Activated T-helper 1 cell treated with anti-CD3 and anti-CD28 coated beads, Interleukin-12 subunit alpha, Interleukin-12 subunit beta, Interleukin-2, Interleukin-4 antibody, amounts not matched to agents 30 ng/mL and 10 ng/mL and 1 ng/mL, durations not matched to agents 14 hours and 24 hours and 36 hours (primary cell): Measurements from ENCODE around the gene EMC6. TPM values are rescaled to one million over a fixed set of nuclear protein-coding genes. Genes with fewer than 3 reads are reported as not detected.

Experiments used
- DNase-seq: peaks from one replicate; pipeline ENCODE4 v3.0.0; 2021; ENCODE audit warnings: low spot score
- H3K27ac Mint-ChIP-seq: one replicate; pipeline ENCODE4 v1.8.0; 2021; ENCODE audit warnings: mild to moderate bottlenecking, mixed read lengths
- H3K27me3 Mint-ChIP-seq: one replicate; pipeline ENCODE4 v1.8.0; 2022; ENCODE audit warnings: mild to moderate bottlenecking, moderate library complexity, mixed read lengths; ENCODE audit not compliant: insufficient read depth
- H3K36me3 Mint-ChIP-seq: one replicate; pipeline ENCODE4 v1.8.0; 2021; ENCODE audit warnings: low read depth, mixed read lengths
- H3K4me1 Mint-ChIP-seq: one replicate; pipeline ENCODE4 v1.8.0; 2021; ENCODE audit warnings: low read depth, mixed read lengths
- H3K4me3 Mint-ChIP-seq: one replicate; pipeline ENCODE4 v1.8.0; 2021; ENCODE audit warnings: mild to moderate bottlenecking, moderate library complexity, mixed read lengths
- H3K9me3 Mint-ChIP-seq: one replicate; pipeline ENCODE4 v1.8.0; 2021; ENCODE audit warnings: mixed read lengths
- intact Hi-C: fragments of 100-400 bp; cut with micrococcal nuclease; formaldehyde crosslinking; loops from one replicate; pipeline ENCODE4 v1.15.1; 2024
- total RNA-seq: library from RNA; stranded (reverse); gene quantifications from 2 replicates; pipeline ENCODE4 v1.2.3, GENCODE V29; 2022

Gene EMC6
- total RNA-seq, 1 donor from 2014 or later, result 73.3 TPM

GRCh38 chr17:3708366-3708765 is 39.8 kb downstream of the EMC6 start:
- no peak for DNase-seq
- Mint-ChIP-seq H3K4me1 (peaks cover 41% of the 10 kb centered on the region), H3K27me3 (no peaks in the 10 kb centered on the region), H3K27ac (peak overlapping the region; percentile 62), H3K4me3 (peak overlapping the region; percentile 37), H3K9me3 (peaks cover 6% of the 10 kb centered on the region), H3K36me3 (peaks cover 42% of the 10 kb centered on the region)
- intact Hi-C loops, result no loop called here

GRCh38 chr17:3710951-3711383 is 42.4 kb downstream of the EMC6 start:
- H3K36me3 Mint-ChIP-seq, result peaks cover 47% of the 10 kb centered on the region
- H3K4me3 Mint-ChIP-seq, result peak overlapping the region; percentile 64
- intact Hi-C loops, result loop anchor here (1.0 kb wide), 4 partner anchors 9 to 54 kb away; partner anchors contain the start of genes EMC6, P2RX5 and TAX1BP3
- DNase-seq, result peak; percentile 83
- H3K27me3 Mint-ChIP-seq, result no peaks in the 10 kb centered on the region
- peaks cover 56% of the 10 kb centered on the region for H3K4me1 Mint-ChIP-seq
- H3K9me3 Mint-ChIP-seq, result peaks cover 6% of the 10 kb centered on the region
- peak overlapping the region; percentile 74 for H3K27ac Mint-ChIP-seq

GRCh38 chr17:3712811-3713463 is 44.3 kb downstream of the EMC6 start:
- Mint-ChIP-seq H3K4me3 (peak overlapping the region; percentile 9), H3K27ac (peak overlapping the region; percentile 74), H3K4me1 (peaks cover 75% of the 10 kb centered on the region), H3K36me3 (peaks cover 56% of the 10 kb centered on the region), H3K9me3 (peaks cover 6% of the 10 kb centered on the region), H3K27me3 (no peaks in the 10 kb centered on the region)
- intact Hi-C loops, result loop anchor here (1.0 kb wide), 1 partner anchor 10 kb away; the partner anchor contains the start of gene HASPIN
- peak; percentile 37 for DNase-seq

GRCh38 chr17:3715296-3715695 is 46.7 kb downstream of the EMC6 start:
- Mint-ChIP-seq H3K4me1 (peaks cover 80% of the 10 kb centered on the region), H3K36me3 (peaks cover 68% of the 10 kb centered on the region), H3K4me3 (peak overlapping the region; percentile 66), H3K9me3 (peaks cover 6% of the 10 kb centered on the region), H3K27ac (peak overlapping the region; percentile 87), H3K27me3 (no peaks in the 10 kb centered on the region)
- intact Hi-C loops, result no loop called here
- DNase-seq, result no peak

- Mint-ChIP-seq H3K36me3 (peaks cover 77% of the 10 kb centered on the region), H3K4me3 (peak overlapping the region; percentile 56), H3K4me1 (peaks cover 79% of the 10 kb centered on the region), H3K27ac (peak overlapping the region; percentile 67), H3K9me3 (no peaks in the 10 kb centered on the region), H3K27me3 (no peaks in the 10 kb centered on the region)
- DNase-seq, result no peak
- intact Hi-C loops, result no loop called here
These were observed 49.6 kb downstream of the EMC6 start for GRCh38 chr17:3718201-3718600.

- no peak for DNase-seq
- Mint-ChIP-seq H3K4me1 (peaks cover 77% of the 10 kb centered on the region), H3K27ac (peak overlapping the region; percentile 40), H3K9me3 (no peaks in the 10 kb centered on the region), H3K27me3 (no peaks in the 10 kb centered on the region), H3K36me3 (peaks cover 77% of the 10 kb centered on the region), H3K4me3 (peak overlapping the region; percentile 67)
- intact Hi-C loops, result no loop called here
These were observed 50.7 kb downstream of the EMC6 start for GRCh38 chr17:3719265-3719664.

Other genes starting within 250 kb of the EMC6 start
- not detected in 2 replicates for gene OR1E2, start 235.0 kb upstream of the EMC6 start, total RNA-seq
- gene SPATA22, start 197.0 kb upstream of the EMC6 start, total RNA-seq, result not detected in 2 replicates
- gene ASPA, start 192.8 kb upstream of the EMC6 start, total RNA-seq, result not detected in 2 replicates
- 0.26 and 0.51 TPM in 2 replicates for gene TRPV3, start 111.0 kb upstream of the EMC6 start, total RNA-seq
- gene TRPV1, start 59.4 kb upstream of the EMC6 start, total RNA-seq, result 7.5 and 8.3 TPM in 2 replicates
- 20.0 and 21.5 TPM in 2 replicates for gene SHPK, start 32.6 kb upstream of the EMC6 start, total RNA-seq
- gene CTNS, start 32.1 kb upstream of the EMC6 start, total RNA-seq, result 47.5 and 55.3 TPM in 2 replicates
- 29.3 and 30.1 TPM in 2 replicates for gene TAX1BP3, start 234 bp upstream of the EMC6 start, total RNA-seq
- gene P2RX5, start 27.3 kb downstream of the EMC6 start, total RNA-seq, result 133 and 143 TPM in 2 replicates
- 25.7 and 26.1 TPM in 2 replicates for gene HASPIN, start 55.1 kb downstream of the EMC6 start, total RNA-seq
- 31.8 and 35.0 TPM in 2 replicates for gene ITGAE, start 132.4 kb downstream of the EMC6 start, total RNA-seq
- gene NCBP3, start 177.4 kb downstream of the EMC6 start, total RNA-seq, result 54.2 and 56.0 TPM in 2 replicates
- gene CAMKK1, start 224.2 kb downstream of the EMC6 start, total RNA-seq, result 6.1 and 7.8 TPM in 2 replicates
- 0.13 and 0.34 TPM in 2 replicates for gene P2RX1, start 247.7 kb downstream of the EMC6 start, total RNA-seq